DND-41 (cell line): ENCODE data around the gene LGALS3BP.

Experiments
- ATAC-seq: fragments of 200-7000 bp; cut with Tn5 transposase; 3 replicates; pipeline ENCODE4 v1.9.1; 2021; ENCODE audit warnings: low read depth; ENCODE audit not compliant: insufficient read depth
- DNase-seq: peaks from one replicate; pipeline ENCODE4 v3.0.0-alpha.2; 2020
- H2AFZ ChIP-seq: 2 replicates; pipeline ENCODE4 v1.6.0; 2012; ENCODE audit warnings: low read depth, low read length
- H3K27ac ChIP-seq: 2 replicates; pipeline ENCODE4 v1.5.1; 2012; ENCODE audit warnings: low read length, inconsistent platforms
- H3K27me3 ChIP-seq: fragments of 200-600 bp; sonication (generic); 2 replicates; pipeline ENCODE4 v1.6.0; 2012; ENCODE audit warnings: low read length, mild to moderate bottlenecking, inconsistent platforms; ENCODE audit not compliant: insufficient read depth, poor library complexity
- H3K36me3 ChIP-seq: 2 replicates; pipeline ENCODE4 v1.5.1; 2012; ENCODE audit warnings: low read length, inconsistent platforms; ENCODE audit not compliant: insufficient read depth
- H3K4me1 ChIP-seq: 2 replicates; pipeline ENCODE4 v1.5.1; 2012; ENCODE audit warnings: mild to moderate bottlenecking, low read length; ENCODE audit not compliant: insufficient read depth
- H3K4me2 ChIP-seq: 2 replicates; pipeline ENCODE4 v1.6.0; 2012; ENCODE audit warnings: mild to moderate bottlenecking, moderate library complexity, low read length, inconsistent platforms; ENCODE audit not compliant: insufficient read depth
- H3K4me3 ChIP-seq, 2 experiments: fragments of 200-600 bp in 1 of 2; shearing (Covaris generic) in 1 of 2; 2 replicates each; pipeline ENCODE4 v1.5.1; 2012 to 2016; ENCODE audit warnings: inconsistent platforms in 2 of 2, low read length in 2 of 2, mild to moderate bottlenecking in 2 of 2, low read depth in 1 of 2, moderate library complexity in 1 of 2
- H3K79me2 ChIP-seq: 2 replicates; pipeline ENCODE4 v1.6.0; 2012; ENCODE audit warnings: low read length, inconsistent platforms; ENCODE audit not compliant: insufficient read depth
- H3K9ac ChIP-seq: 2 replicates; pipeline ENCODE4 v1.6.0; 2012; ENCODE audit warnings: low read depth, mild to moderate bottlenecking, inconsistent platforms, low read length, moderate library complexity
- H3K9me3 ChIP-seq: 2 replicates; pipeline ENCODE4 v1.5.1; 2012; ENCODE audit warnings: low read length, moderate library complexity, mild to moderate bottlenecking, inconsistent platforms; ENCODE audit not compliant: insufficient read depth, severe bottlenecking
- H4K20me1 ChIP-seq: 2 replicates; pipeline ENCODE4 v1.6.0; 2012; ENCODE audit warnings: low read length; ENCODE audit not compliant: insufficient read depth
- CTCF ChIP-seq: IDR thresholded peaks from 2 replicates; pipeline ENCODE4 v1.5.1; 2012; ENCODE audit warnings: borderline replicate concordance, low read length, moderate library complexity, mild to moderate bottlenecking; ENCODE audit not compliant: poor library complexity, severe bottlenecking; ENCODE audit errors: extremely low read depth
- EZH2 ChIP-seq: IDR thresholded peaks from 3 replicates; pipeline ENCODE4 v1.6.1; 2012; ENCODE audit warnings: borderline replicate concordance, low read depth, mild to moderate bottlenecking, moderate library complexity, low read length, inconsistent platforms; ENCODE audit not compliant: severe bottlenecking

Gene LGALS3BP

GRCh38 chr17:78939615-78940014 lies 40.1 kb downstream of the LGALS3BP start:
- H3K79me2 ChIP-seq, result no peaks in the 10 kb centered on the region
- no peaks in the 10 kb centered on the region for H3K27me3 ChIP-seq
- H3K4me2 ChIP-seq, result no peak overlapping the region
- no peak overlapping the region for H2AFZ ChIP-seq
- H3K4me1 ChIP-seq, result no peaks in the 10 kb centered on the region
- ATAC-seq, result no peak
- H3K4me3 ChIP-seq, result no peak overlapping the region
- H3K36me3 ChIP-seq, result no peaks in the 10 kb centered on the region
- DNase-seq, result no peak
- H3K9me3 ChIP-seq, result no peaks in the 10 kb centered on the region
- TF ChIP-seq EZH2 (no peak), CTCF (no peak)
- H3K27ac ChIP-seq, result no peak overlapping the region
- H3K9ac ChIP-seq, result no peak overlapping the region
- no peaks in the 10 kb centered on the region for H4K20me1 ChIP-seq

- Histone ChIP-seq H3K27ac (no peak overlapping the region), H3K36me3 (no peaks in the 10 kb centered on the region), H4K20me1 (no peaks in the 10 kb centered on the region), H3K9me3 (no peaks in the 10 kb centered on the region), H3K4me2 (no peak overlapping the region), H2AFZ (no peak overlapping the region), H3K4me3 (no peak overlapping the region), H3K79me2 (no peaks in the 10 kb centered on the region), H3K4me1 (no peaks in the 10 kb centered on the region), H3K27me3 (no peaks in the 10 kb centered on the region), H3K9ac (no peak overlapping the region)
- DNase-seq (no peak), ATAC-seq (no peak)
- no peak for TF ChIP-seq CTCF
- no peak for TF ChIP-seq EZH2
These were observed 42.2 kb downstream of the LGALS3BP start for GRCh38 chr17:78937561-78937960.

GRCh38 chr17:78935419-78936323 lies 44.1 kb downstream of the LGALS3BP start:
- Histone ChIP-seq H3K9me3 (no peaks in the 10 kb centered on the region), H3K4me3 (no peak overlapping the region), H3K9ac (no peak overlapping the region), H3K79me2 (no peaks in the 10 kb centered on the region), H4K20me1 (no peaks in the 10 kb centered on the region), H3K27me3 (no peaks in the 10 kb centered on the region), H2AFZ (no peak overlapping the region), H3K4me2 (no peak overlapping the region), H3K27ac (no peak overlapping the region), H3K4me1 (no peaks in the 10 kb centered on the region), H3K36me3 (no peaks in the 10 kb centered on the region)
- DNase-seq (no peak), ATAC-seq (no peak)
- no peak for TF ChIP-seq CTCF
- no peak for TF ChIP-seq EZH2
